OCI-LY7 (cell line): Measurements from ENCODE around the gene MRPL47. TPM values are rescaled to one million over a fixed set of nuclear protein-coding genes. Genes with fewer than 3 reads are reported as not detected.

Source experiments
- BruUV-seq: library from RNA; stranded (reverse); fragments of 400-500 nt; replicated peaks from 2 replicates; lab custom pipeline; 2021; lab: Mats Ljungman, UMichigan
- CTCF ChIA-PET: fragments of 300-600 bp; sonication (Branson Sonifier 250); formaldehyde crosslinking; loops from one replicate; lab custom pipeline; 2022; ENCODE audit warnings: antibody characterized with exemption; ENCODE audit not compliant: unreplicated experiment; lab: Charles Lee
- POLR2A ChIA-PET: fragments of 300-600 bp; sonication (Branson Sonifier 250); formaldehyde crosslinking; loops from one replicate; lab custom pipeline; 2022; ENCODE audit warnings: antibody characterized with exemption; lab: Charles Lee
- DNase-seq: peaks from one replicate; pipeline ENCODE4 v3.0.0-alpha.2; 2015; ENCODE audit warnings: low spot score
- H2AFZ ChIP-seq: fragments of 200-600 bp; sonication (generic), shearing (Covaris generic); 2 replicates; pipeline ENCODE4 v1.6.1; 2014; ENCODE audit warnings: mild to moderate bottlenecking, antibody characterized with exemption, low read length, moderate library complexity
- H3K27ac ChIP-seq: fragments of 200-600 bp; sonication (generic); 2 replicates; pipeline ENCODE4 v1.5.1; 2014; ENCODE audit warnings: mixed run types, low read depth, mild to moderate bottlenecking, moderate library complexity, low read length, inconsistent platforms; ENCODE audit not compliant: poor library complexity, severe bottlenecking
- H3K36me3 ChIP-seq: fragments of 200-600 bp; sonication (generic); 2 replicates; pipeline ENCODE4 v1.6.1; 2014; ENCODE audit warnings: mild to moderate bottlenecking, antibody characterized with exemption, low read length, moderate library complexity, mixed read lengths; ENCODE audit not compliant: insufficient read depth
- H3K4me1 ChIP-seq: fragments of 200-600 bp; sonication (generic); 2 replicates; pipeline ENCODE4 v1.5.1; 2014; ENCODE audit warnings: mild to moderate bottlenecking, low read length; ENCODE audit not compliant: insufficient read depth, poor library complexity, severe bottlenecking
- H3K4me2 ChIP-seq: fragments of 200-600 bp; sonication (generic); 2 replicates; pipeline ENCODE4 v1.6.1; 2014; ENCODE audit warnings: mild to moderate bottlenecking, low read length
- H3K4me3 ChIP-seq: fragments of 200-600 bp; sonication (generic); 2 replicates; pipeline ENCODE4 v1.5.1; 2014; ENCODE audit warnings: mild to moderate bottlenecking, low read depth, low read length; ENCODE audit not compliant: poor library complexity, severe bottlenecking
- H3K79me2 ChIP-seq: fragments of 200-600 bp; sonication (generic); 2 replicates; pipeline ENCODE4 v1.6.1; 2016; ENCODE audit warnings: low read depth, mild to moderate bottlenecking, low read length, moderate library complexity, mixed read lengths; ENCODE audit not compliant: insufficient read depth
- H3K9me2 ChIP-seq: fragments of 200-600 bp; sonication (generic); 2 replicates; pipeline ENCODE4 v1.6.1; 2016; ENCODE audit warnings: mild to moderate bottlenecking, low read length, mixed read lengths; ENCODE audit not compliant: insufficient read depth
- H3K9me3 ChIP-seq: fragments of 200-600 bp; sonication (generic); 2 replicates; pipeline ENCODE4 v1.6.1; 2014; ENCODE audit warnings: mild to moderate bottlenecking, mixed run types, low read length, mixed read lengths
- H4K20me1 ChIP-seq: fragments of 200-600 bp; sonication (generic); 2 replicates; pipeline ENCODE4 v1.6.1; 2014; ENCODE audit warnings: mild to moderate bottlenecking, antibody characterized with exemption, low read length, moderate library complexity, mixed read lengths; ENCODE audit not compliant: insufficient read depth
- CTCF ChIP-seq: fragments of 200-600 bp; sonication (generic); conservative IDR thresholded peaks from 2 replicates; pipeline ENCODE4 v1.5.1; 2014; ENCODE audit warnings: mild to moderate bottlenecking, antibody characterized with exemption, low read length, moderate library complexity, mixed read lengths
- EZH2phosphoT487 ChIP-seq: fragments of 200-600 bp; sonication (generic); IDR thresholded peaks from 2 replicates; pipeline ENCODE4 v1.6.1; 2018; ENCODE audit warnings: low read depth, borderline replicate concordance, mild to moderate bottlenecking, mixed run types, antibody characterized with exemption, low read length, moderate library complexity, mixed read lengths
- intact Hi-C: fragments of 100-400 bp; cut with micrococcal nuclease; formaldehyde crosslinking; loops from one replicate; pipeline ENCODE4 v1.10.0; 2022; ENCODE audit not compliant: unreplicated experiment
- total RNA-seq, 2 experiments: library from RNA; depleted of rRNA in 1 of 2; stranded (reverse); fragments of >200 nt in 1 of 2; shearing (Covaris generic) in 1 of 2; gene quantifications; 2 replicates each; pipeline ENCODE4 v1.2.3, GENCODE V29; 2014 to 2022

MRPL47 gene
- total RNA-seq, 2 experiments from 2014 or later, result 25.9 to 47.2 TPM

DNA sequence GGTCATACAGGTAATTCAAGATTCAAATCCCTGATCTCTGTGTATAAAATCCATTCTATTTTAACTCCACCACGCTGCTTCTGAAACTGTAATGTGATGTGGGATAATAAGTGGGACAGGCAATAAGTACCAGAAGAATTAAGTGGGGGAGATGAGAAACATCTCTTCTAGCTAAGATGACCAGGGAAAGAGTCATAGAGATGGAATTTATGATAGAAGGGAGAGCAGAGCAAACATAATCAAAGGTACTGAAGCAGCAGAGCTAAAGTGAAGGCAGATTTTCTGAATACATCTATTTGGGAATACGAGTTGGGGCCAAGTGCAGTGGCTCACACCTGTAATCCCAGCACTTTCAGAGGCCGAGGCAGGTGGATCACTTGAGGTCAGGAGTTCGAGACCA lies 4.9 kb downstream of the MRPL47 start:
- BruUV-seq, result no TSS peak
- H3K36me3 ChIP-seq, result peaks cover 84% of the 10 kb centered on the region
- intact Hi-C loops, result no loop called here

DNA sequence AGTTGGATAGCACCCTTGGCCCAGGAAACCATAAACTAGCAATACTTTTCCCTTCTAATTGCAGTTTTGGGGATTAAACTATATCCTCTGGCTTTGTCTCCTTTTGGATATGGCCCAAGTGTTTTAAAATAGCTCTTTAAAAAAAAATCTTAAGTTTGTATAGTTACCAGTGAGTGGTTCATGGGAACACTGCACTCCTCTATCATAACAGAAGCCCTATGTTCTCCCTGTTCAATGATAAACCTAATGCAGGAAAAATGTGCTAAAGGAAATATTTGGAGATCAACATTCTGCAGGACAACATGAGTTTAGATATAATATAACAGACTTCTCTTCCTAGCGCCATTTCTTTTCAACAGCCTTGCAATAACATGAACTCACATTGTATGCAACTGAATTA lies 13.1 kb downstream of the MRPL47 start:
- Histone ChIP-seq H2AFZ (no peak overlapping the region), H3K9me3 (no peaks in the 10 kb centered on the region), H3K4me1 (no peaks in the 10 kb centered on the region), H3K79me2 (0 out of 2 replicates have a peak, but pooled peaks cover 9% of the 10 kb centered on the region), H3K36me3 (peaks cover 98% of the 10 kb centered on the region), H3K4me3 (no peak overlapping the region), H3K4me2 (no peak overlapping the region), H4K20me1 (0 out of 2 replicates have a peak, but pooled peaks cover 4% of the 10 kb centered on the region), H3K9me2 (no peaks in the 10 kb centered on the region), H3K27ac (no peak overlapping the region)
- BruUV-seq, result no TSS peak
- TF ChIP-seq EZH2phosphoT487, result no peak
- no peak for TF ChIP-seq CTCF
- ChIA-PET POLR2A (interaction anchor here (0.6 to 2.2 kb wide), 3 partner anchors 10 to 31 kb away, joined by 3 to 7 read pairs (median 5); no protein-coding TSS in a partner anchor), CTCF (no interaction called here)
- DNase-seq, result no peak
- intact Hi-C loops, result no loop called here

More for the DNA sequence above, 4.9 kb downstream of the MRPL47 start:
- Histone ChIP-seq H3K4me1 (peaks cover 11% of the 10 kb centered on the region), H4K20me1 (no peaks in the 10 kb centered on the region), H2AFZ (no peak overlapping the region), H3K4me3 (no peak overlapping the region), H3K9me2 (no peaks in the 10 kb centered on the region), H3K4me2 (no peak overlapping the region), H3K27ac (no peak overlapping the region), H3K79me2 (peaks cover 55% of the 10 kb centered on the region), H3K9me3 (no peaks in the 10 kb centered on the region)
- no peak for DNase-seq
- CTCF ChIA-PET, result no interaction called here
- no peak for TF ChIP-seq EZH2phosphoT487
- TF ChIP-seq CTCF, result no peak
- POLR2A ChIA-PET, result interaction anchor here (1.0 to 1.3 kb wide), 2 partner anchors 9 to 12 kb away, joined by 3 read pairs; no protein-coding TSS in a partner anchor

DNA sequence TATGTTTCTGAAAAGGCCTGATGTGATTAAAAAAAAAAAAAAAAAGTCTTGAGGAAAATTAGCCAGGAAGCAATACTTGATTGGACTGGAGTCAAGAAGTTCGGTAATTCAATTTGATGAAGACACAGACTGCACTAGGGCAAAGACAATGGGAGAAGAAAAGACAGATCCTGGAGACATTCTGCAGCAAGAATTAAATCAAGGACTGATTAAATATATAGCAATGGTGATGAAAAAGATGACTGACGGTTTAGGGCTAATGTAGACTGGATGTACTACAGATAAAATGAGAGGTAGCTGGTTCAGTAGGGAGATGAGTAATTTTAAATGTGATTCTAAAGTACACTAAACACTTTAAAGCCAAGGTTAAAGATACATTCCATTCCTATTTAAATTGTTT lies 13.8 kb downstream of the MRPL47 start:
- H3K9me3 ChIP-seq, result no peaks in the 10 kb centered on the region
- DNase-seq, result no peak
- H3K36me3 ChIP-seq, result peaks cover 98% of the 10 kb centered on the region
- no peak overlapping the region for H2AFZ ChIP-seq
- TF ChIP-seq CTCF, result no peak
- 0 out of 2 replicates have a peak, but pooled peaks cover 3% of the 10 kb centered on the region for H3K79me2 ChIP-seq
- no peaks in the 10 kb centered on the region for H3K9me2 ChIP-seq
- 0 out of 2 replicates have a peak, but pooled peaks cover 4% of the 10 kb centered on the region for H4K20me1 ChIP-seq
- H3K4me3 ChIP-seq, result no peak overlapping the region
- no peak overlapping the region for H3K4me2 ChIP-seq
- no peak overlapping the region for H3K27ac ChIP-seq
- intact Hi-C loops, result no loop called here
- CTCF ChIA-PET, result no interaction called here
- TSS peak; percentile 17 for BruUV-seq
- H3K4me1 ChIP-seq, result no peaks in the 10 kb centered on the region
- POLR2A ChIA-PET, result interaction anchor here (0.6 to 2.2 kb wide), 6 partner anchors 10 to 314 kb away, joined by 3 to 7 read pairs (median 4); partner anchors contain the start of gene ACTL6A
